ENCODE data around the gene SYT7.

DNA sequence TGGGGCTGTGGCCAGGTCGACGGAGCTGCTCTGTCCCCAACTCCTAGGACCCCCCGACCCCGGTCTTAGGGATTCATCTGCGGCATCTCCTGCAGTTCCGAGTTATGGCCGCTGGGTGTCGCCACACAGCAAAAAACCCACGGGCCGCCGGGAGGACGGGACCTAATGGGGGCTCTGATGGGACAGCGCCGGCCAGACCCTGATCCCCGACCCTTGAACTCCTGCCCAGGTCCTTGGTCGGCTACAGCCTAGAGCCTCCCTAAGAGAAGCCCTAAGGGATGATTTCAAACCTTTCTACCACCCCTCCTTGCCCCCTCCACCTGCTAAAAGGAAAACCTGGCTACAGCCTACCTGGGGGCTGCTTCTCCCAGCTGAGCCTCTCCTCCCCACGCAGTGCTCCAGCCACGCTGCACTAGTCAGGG, 103.1 kb downstream of the SYT7 start:
- TF ChIP-seq, protein P1, sequence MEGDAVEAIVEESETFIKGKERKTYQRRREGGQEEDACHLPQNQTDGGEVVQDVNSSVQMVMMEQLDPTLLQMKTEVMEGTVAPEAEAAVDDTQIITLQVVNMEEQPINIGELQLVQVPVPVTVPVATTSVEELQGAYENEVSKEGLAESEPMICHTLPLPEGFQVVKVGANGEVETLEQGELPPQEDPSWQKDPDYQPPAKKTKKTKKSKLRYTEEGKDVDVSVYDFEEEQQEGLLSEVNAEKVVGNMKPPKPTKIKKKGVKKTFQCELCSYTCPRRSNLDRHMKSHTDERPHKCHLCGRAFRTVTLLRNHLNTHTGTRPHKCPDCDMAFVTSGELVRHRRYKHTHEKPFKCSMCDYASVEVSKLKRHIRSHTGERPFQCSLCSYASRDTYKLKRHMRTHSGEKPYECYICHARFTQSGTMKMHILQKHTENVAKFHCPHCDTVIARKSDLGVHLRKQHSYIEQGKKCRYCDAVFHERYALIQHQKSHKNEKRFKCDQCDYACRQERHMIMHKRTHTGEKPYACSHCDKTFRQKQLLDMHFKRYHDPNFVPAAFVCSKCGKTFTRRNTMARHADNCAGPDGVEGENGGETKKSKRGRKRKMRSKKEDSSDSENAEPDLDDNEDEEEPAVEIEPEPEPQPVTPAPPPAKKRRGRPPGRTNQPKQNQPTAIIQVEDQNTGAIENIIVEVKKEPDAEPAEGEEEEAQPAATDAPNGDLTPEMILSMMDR (IDR thresholded peaks at IDR 0.05): peak in 1 of 3 donors; percentile 53
- no peak for TF ChIP-seq POLR2A (IDR thresholded peaks at IDR 0.05)

Measured in lower leg skin (tissue), 3 donors.